K562 (cell line): Measurements from ENCODE around the gene SH2D3A. TPM values are rescaled to one million over a fixed set of nuclear protein-coding genes. Genes with fewer than 3 reads are reported as not detected.

Experiments
- BCOR ChIP-seq: fragments of 450-650 bp; IDR thresholded peaks from 2 replicates; pipeline ENCODE4 v1.6.1; 2016
- CREB3L1 ChIP-seq: fragments of 450-650 bp; IDR thresholded peaks from 2 replicates; pipeline ENCODE4 v1.6.1; 2014; ENCODE audit warnings: low read depth, mild to moderate bottlenecking, moderate library complexity, borderline replicate concordance
- CXXC5 ChIP-seq: fragments of 250-450 bp; sonication (Bioruptor Pico); IDR thresholded peaks from 2 replicates; pipeline ENCODE4 v1.8.0; 2022; ENCODE audit warnings: inconsistent platforms, mild to moderate bottlenecking, moderate library complexity
- ETS2 ChIP-seq: IDR thresholded peaks from 2 replicates; pipeline ENCODE4 v1.6.1; 2016; ENCODE audit warnings: borderline replicate concordance, missing genetic modification characterization, mild to moderate bottlenecking, moderate library complexity, missing compliant biosample characterization; ENCODE audit not compliant: poor library complexity, severe bottlenecking
- HDAC2 ChIP-seq: fragments of 450-650 bp; IDR thresholded peaks from 2 replicates; pipeline ENCODE4 v1.6.1; 2016; ENCODE audit warnings: mild to moderate bottlenecking
- HMGN3 ChIP-seq: IDR thresholded peaks from 2 replicates; pipeline ENCODE4 v1.6.1; 2011; ENCODE audit warnings: borderline replicate concordance, low read depth, mild to moderate bottlenecking, mixed read lengths, low read length; ENCODE audit not compliant: insufficient read length; ENCODE audit errors: extremely low read depth
- HNRNPL ChIP-seq: fragments of 200-400 bp; formaldehyde crosslinking; IDR thresholded peaks from 2 replicates; pipeline ENCODE4 v1.6.1; 2017; ENCODE audit warnings: low read depth, mild to moderate bottlenecking, low read length
- HSF4 ChIP-seq: fragments of 250-450 bp; sonication (Bioruptor Pico); IDR thresholded peaks from 2 replicates; pipeline ENCODE4 v2.1.2; 2022; ENCODE audit warnings: mild to moderate bottlenecking, moderate library complexity, borderline replicate concordance
- ILF3 ChIP-seq: fragments of 450-650 bp; IDR thresholded peaks from 2 replicates; pipeline ENCODE4 v1.6.1; 2018; ENCODE audit warnings: antibody characterized with exemption, mild to moderate bottlenecking, moderate library complexity, borderline replicate concordance
- JUND ChIP-seq, 2 experiments: IDR thresholded peaks; 2 replicates in 1 of 2; 3 replicates in 1 of 2; pipeline ENCODE4 v1.6.1; 2011; ENCODE audit warnings: borderline replicate concordance in 2 of 2, low read depth in 2 of 2, low read length in 2 of 2, improper control_type of control experiment in 1 of 2, missing biosample characterization in 1 of 2, missing genetic modification characterization in 1 of 2, missing genetic modification reagents in 1 of 2
- KDM5B ChIP-seq: fragments of 200-600 bp; sonication (generic); IDR thresholded peaks from 2 replicates; pipeline ENCODE4 v1.6.1; 2012; ENCODE audit warnings: low read depth, mild to moderate bottlenecking, moderate library complexity, low read length, control low read depth, inconsistent platforms; ENCODE audit not compliant: insufficient replicate concordance
- MAFG ChIP-seq: fragments of 450-650 bp; conservative IDR thresholded peaks from 2 replicates; pipeline ENCODE4 v1.6.1; 2016; ENCODE audit warnings: missing genetic modification characterization, missing compliant biosample characterization
- MCM2 ChIP-seq: fragments of 450-650 bp; IDR thresholded peaks from 2 replicates; pipeline ENCODE4 v1.6.1; 2017; ENCODE audit warnings: low read depth, mild to moderate bottlenecking
- MIER1 ChIP-seq: fragments of 450-650 bp; IDR thresholded peaks from 2 replicates; pipeline ENCODE4 v1.6.1; 2016; ENCODE audit warnings: antibody characterized with exemption, mild to moderate bottlenecking, low read depth
- NFIC ChIP-seq: fragments of 450-650 bp; IDR thresholded peaks from 2 replicates; pipeline ENCODE4 v1.6.1; 2017; ENCODE audit warnings: mild to moderate bottlenecking, inconsistent platforms
- POLR2A ChIP-seq: fragments of 450-650 bp; conservative IDR thresholded peaks from 2 replicates; pipeline ENCODE4 v1.6.1; 2016
- POLR2AphosphoS2 ChIP-seq: IDR thresholded peaks from 2 replicates; pipeline ENCODE4 v1.6.1; 2012; ENCODE audit warnings: low read length, improper control_type of control experiment
- PREB ChIP-seq: sonication (generic); formaldehyde crosslinking; IDR thresholded peaks from 2 replicates; pipeline ENCODE4 v1.8.1; 2023; ENCODE audit warnings: mild to moderate bottlenecking, missing genetic modification reagents
- PRMT5 ChIP-seq: sonication (generic); formaldehyde crosslinking; IDR thresholded peaks from 2 replicates; pipeline ENCODE4 v1.5.0; 2020; ENCODE audit warnings: missing genetic modification reagents
- RBBP5 ChIP-seq: fragments of 200-600 bp; sonication (generic); IDR thresholded peaks from 2 replicates; pipeline ENCODE4 v1.6.1; 2012; ENCODE audit warnings: borderline replicate concordance, mild to moderate bottlenecking, low read length, control low read depth, inconsistent platforms; ENCODE audit not compliant: insufficient read depth, poor library complexity, severe bottlenecking
- SMAD2 ChIP-seq: fragments of 150-350 bp; IDR thresholded peaks from 2 replicates; pipeline ENCODE4 v1.6.1; 2014; ENCODE audit warnings: low read depth, mild to moderate bottlenecking, low read length
- SMC3 ChIP-seq: conservative IDR thresholded peaks from 2 replicates; pipeline ENCODE4 v1.6.1; 2011; ENCODE audit warnings: low read depth, low read length, improper control_type of control experiment; ENCODE audit not compliant: insufficient read depth
- SP2 ChIP-seq: IDR thresholded peaks from 2 replicates; pipeline ENCODE4 v1.6.1; 2011; ENCODE audit warnings: mild to moderate bottlenecking, low read depth, low read length, moderate library complexity; ENCODE audit not compliant: poor library complexity, severe bottlenecking; ENCODE audit errors: extremely low read depth
- SRSF9 ChIP-seq: fragments of 200-400 bp; formaldehyde crosslinking; IDR thresholded peaks from 2 replicates; pipeline ENCODE4 v1.6.1; 2017; ENCODE audit warnings: low read depth, low read length, borderline replicate concordance
- ZNF174 ChIP-seq: fragments of 250-450 bp; sonication (Bioruptor Pico); IDR thresholded peaks from 2 replicates; pipeline ENCODE4 v1.4.0; 2020; ENCODE audit warnings: mild to moderate bottlenecking
- ZNF408 ChIP-seq: fragments of 250-450 bp; sonication (Bioruptor Pico); IDR thresholded peaks from 2 replicates; pipeline ENCODE4 v1.4.0; 2020; ENCODE audit warnings: low read depth, mild to moderate bottlenecking, moderate library complexity
- ZNF586 ChIP-seq: fragments of 450-650 bp; formaldehyde crosslinking; conservative IDR thresholded peaks from 2 replicates; pipeline ENCODE4 v1.4.0; 2020; ENCODE audit warnings: mild to moderate bottlenecking, moderate library complexity
- polyA plus RNA-seq, 8 experiments: library from polyadenylated mRNA; depleted of rRNA in 4 of 8; stranded (reverse) in 5 of 8; unstranded in 3 of 8; fragments of >200 nt; fragmentation: Nextera tagmentation in 2 of 8; fragmentation: Illumina TruSeq in 1 of 8; extraction: Ambion mirVana in 2 of 8; extraction: Trizol in 1 of 8; gene quantifications; 2 replicates each; pipeline versions ENCODE4 v1.2.1 to v1.2.3, GENCODE V29; 2011 to 2014; ENCODE audit warnings: inconsistent platforms in 1 of 8, missing spikeins in 1 of 8
- total RNA-seq, 7 experiments: library from RNA; depleted of rRNA in 6 of 7; stranded (reverse); fragments of >200 nt in 6 of 7; fragmentation: Illumina TruSeq in 2 of 7; extraction: Trizol in 2 of 7; gene quantifications; 2 replicates each; pipeline versions ENCODE4 v1.2.1 to v1.2.3, GENCODE V29; 2011 to 2021; ENCODE audit warnings: low replicate concordance in 1 of 7

Gene SH2D3A
- total and polyA plus RNA-seq, 9 of the 15 experiments (the other 6 are each of a cell fraction or from before 2014, with no cell fraction given) = 0.75 to 26.3 (median 8.9) TPM

GRCh38 chr19:6767357-6768235 lies at the start of gene SH2D3A (continued):
- TF ChIP-seq SP2 (no peak), SMC3 (no peak), ZNF408 (CRISPR knock-in tag) (no peak), KDM5B (peak; percentile 66), ZNF174 (no peak), ZNF586 (CRISPR knock-in tag) (no peak), MCM2 (no peak), CXXC5 (CRISPR knock-in tag) (no peak; the same call in none of the 2 replicates), PRMT5 (CRISPR knock-in tag) (no peak), JUND (IDR thresholded peaks at IDR 0.05; ENCODE audit: borderline replicate concordance, low read depth, low read length) (0 out of 2 replicates have a peak, but pooled peaks have one; percentile 1), JUND (tag; IDR thresholded peaks at IDR 0.05; ENCODE audit: borderline replicate concordance, low read depth, low read length) (no peak), HDAC2 (0 out of 2 replicates have a peak, but pooled peaks have one; percentile 29), PREB (CRISPR knock-in tag) (no peak), NFIC (peak; percentile 60), HNRNPL (no peak), MAFG (no peak), SRSF9 (no peak), ETS2 (tag) (no peak), BCOR (peak; percentile 82), SMAD2 (no peak), CREB3L1 (no peak), POLR2AphosphoS2 (no peak), ILF3 (no peak), POLR2A (peak; percentile 87; the same call in 1 of the 2 replicates), MIER1 (no peak), HMGN3 (no peak), RBBP5 (peak; percentile 32), HSF4 (no peak)
